Esophagus muscularis mucosa (tissue), 4 donors: ENCODE results near the gene SPACA9. TPM values are rescaled to one million over a fixed set of nuclear protein-coding genes. Genes with fewer than 3 reads are reported as not detected.

Experiments used
- DNase-seq: peaks from one replicate; pipeline ENCODE4 v3.0.0-alpha.2; 2017; ENCODE audit errors: extremely low spot score
- H3K27ac ChIP-seq, 4 donors: fragments of 200-600 bp; sonication (generic); replicated peaks in 1 of 4; 1 replicate in 3 of 4; 2 replicates in 1 of 4; pipeline ENCODE4 v1.5.1; 2016 to 2019; ENCODE audit warnings: mild to moderate bottlenecking in 1 of 4
- H3K27me3 ChIP-seq, 4 donors: fragments of 200-600 bp; sonication (generic); one replicate each; pipeline versions ENCODE4 v1.5.1 to v1.6.0; 2016 to 2019
- H3K36me3 ChIP-seq, 4 donors: fragments of 200-600 bp; sonication (generic); one replicate each; pipeline ENCODE4 v1.5.1; 2016 to 2019
- H3K4me1 ChIP-seq, 4 donors: fragments of 200-600 bp; sonication (generic); one replicate each; pipeline ENCODE4 v1.5.1; 2016 to 2019
- H3K4me3 ChIP-seq, 4 donors: fragments of 200-600 bp; sonication (generic); 1 replicate in 2 of 4; 2 replicates in 2 of 4; pipeline ENCODE4 v1.5.1; 2016 to 2019; ENCODE audit warnings: mild to moderate bottlenecking in 4 of 4, moderate library complexity in 1 of 4
- H3K9me3 ChIP-seq, 4 donors: fragments of 200-600 bp; sonication (generic); 1 replicate in 3 of 4; 2 replicates in 1 of 4; pipeline ENCODE4 v1.5.1; 2016 to 2019
- EP300 ChIP-seq: sonication (generic); formaldehyde crosslinking; IDR thresholded peaks from one replicate; pipeline ENCODE4 v1.6.1; 2017; ENCODE audit warnings: antibody characterized with exemption
- POLR2A ChIP-seq: fragments of 450-650 bp; IDR thresholded peaks from one replicate; pipeline ENCODE4 v1.6.1; 2017; ENCODE audit warnings: antibody characterized with exemption, moderate library complexity, mild to moderate bottlenecking, low read depth
- POLR2AphosphoS5 ChIP-seq, 2 donors: sonication (generic); formaldehyde crosslinking; IDR thresholded peaks; one replicate each; pipeline ENCODE4 v1.6.1; 2017; ENCODE audit warnings: antibody characterized with exemption in 2 of 2
- WGBS: methylation state at CpG from one replicate; pipeline ENCODE4 v1.1.5; 2018; 5-methylcytosine and 5-hydroxymethylcytosine counted together
- intact Hi-C: fragments of 100-400 bp; cut with DNase I; formaldehyde crosslinking; loops from one replicate; pipeline ENCODE4 v1.15.1; 2023
- total RNA-seq, 4 donors: library from RNA; depleted of rRNA; stranded (reverse); fragments of >200 nt; gene quantifications; one replicate each; pipeline versions ENCODE4 v1.1.0 to v1.2.1, GENCODE V29; 2016
- TF ChIP-seq, protein P1 (sequence below), 3 experiments: fragments of 200-600 bp in 2 of 3; fragments of 450-650 bp in 1 of 3; sonication (generic) in 2 of 3; IDR thresholded peaks; one replicate each; pipeline ENCODE4 v1.5.1; 2017 to 2019; ENCODE audit warnings: antibody characterized with exemption in 3 of 3, mild to moderate bottlenecking in 2 of 3, moderate library complexity in 1 of 3

The SPACA9 gene
- total RNA-seq, 4 donors from 2014 or later: 3.3 to 10.1 (median 5.5) TPM

DNA sequence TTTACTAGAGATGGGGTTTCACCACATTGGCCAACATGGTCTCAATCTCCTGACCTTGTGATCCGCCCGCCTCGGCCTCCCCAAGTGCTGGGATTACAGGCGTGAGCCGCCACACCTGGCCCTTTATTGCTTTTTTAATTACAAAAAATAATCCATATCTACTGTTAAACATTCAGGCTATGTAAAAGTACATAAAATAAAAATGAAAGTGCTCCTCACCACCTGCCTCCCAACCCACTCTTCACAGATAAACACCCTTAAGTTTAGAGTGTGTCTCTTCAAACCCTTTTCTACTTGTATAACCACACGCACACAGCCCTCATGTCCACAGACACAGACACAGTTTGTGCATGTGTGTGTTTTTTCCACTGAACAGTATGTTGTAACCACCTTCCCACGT, 49.0 kb downstream of the SPACA9 start:
- H3K9me3 ChIP-seq: no peaks in the 10 kb centered on the region
- no peaks in the 10 kb centered on the region for H3K4me1 ChIP-seq
- no peak overlapping the region for H3K27ac ChIP-seq
- intact Hi-C loops: no loop called here
- no peak for TF ChIP-seq EP300
- TF ChIP-seq POLR2AphosphoS5 (IDR thresholded peaks at IDR 0.05): no peak
- TF ChIP-seq, protein P1, sequence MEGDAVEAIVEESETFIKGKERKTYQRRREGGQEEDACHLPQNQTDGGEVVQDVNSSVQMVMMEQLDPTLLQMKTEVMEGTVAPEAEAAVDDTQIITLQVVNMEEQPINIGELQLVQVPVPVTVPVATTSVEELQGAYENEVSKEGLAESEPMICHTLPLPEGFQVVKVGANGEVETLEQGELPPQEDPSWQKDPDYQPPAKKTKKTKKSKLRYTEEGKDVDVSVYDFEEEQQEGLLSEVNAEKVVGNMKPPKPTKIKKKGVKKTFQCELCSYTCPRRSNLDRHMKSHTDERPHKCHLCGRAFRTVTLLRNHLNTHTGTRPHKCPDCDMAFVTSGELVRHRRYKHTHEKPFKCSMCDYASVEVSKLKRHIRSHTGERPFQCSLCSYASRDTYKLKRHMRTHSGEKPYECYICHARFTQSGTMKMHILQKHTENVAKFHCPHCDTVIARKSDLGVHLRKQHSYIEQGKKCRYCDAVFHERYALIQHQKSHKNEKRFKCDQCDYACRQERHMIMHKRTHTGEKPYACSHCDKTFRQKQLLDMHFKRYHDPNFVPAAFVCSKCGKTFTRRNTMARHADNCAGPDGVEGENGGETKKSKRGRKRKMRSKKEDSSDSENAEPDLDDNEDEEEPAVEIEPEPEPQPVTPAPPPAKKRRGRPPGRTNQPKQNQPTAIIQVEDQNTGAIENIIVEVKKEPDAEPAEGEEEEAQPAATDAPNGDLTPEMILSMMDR (IDR thresholded peaks at IDR 0.05): no peak
- no peak for TF ChIP-seq POLR2A
- peaks cover 33 to 89% (median 63%) of the 10 kb centered on the region in 4 donors for H3K36me3 ChIP-seq
- no peak for DNase-seq
- 89% methylated on average over 7 of the region's 7 CpGs for WGBS
- no peak overlapping the region for H3K4me3 ChIP-seq
- no peaks in the 10 kb centered on the region for H3K27me3 ChIP-seq

DNA sequence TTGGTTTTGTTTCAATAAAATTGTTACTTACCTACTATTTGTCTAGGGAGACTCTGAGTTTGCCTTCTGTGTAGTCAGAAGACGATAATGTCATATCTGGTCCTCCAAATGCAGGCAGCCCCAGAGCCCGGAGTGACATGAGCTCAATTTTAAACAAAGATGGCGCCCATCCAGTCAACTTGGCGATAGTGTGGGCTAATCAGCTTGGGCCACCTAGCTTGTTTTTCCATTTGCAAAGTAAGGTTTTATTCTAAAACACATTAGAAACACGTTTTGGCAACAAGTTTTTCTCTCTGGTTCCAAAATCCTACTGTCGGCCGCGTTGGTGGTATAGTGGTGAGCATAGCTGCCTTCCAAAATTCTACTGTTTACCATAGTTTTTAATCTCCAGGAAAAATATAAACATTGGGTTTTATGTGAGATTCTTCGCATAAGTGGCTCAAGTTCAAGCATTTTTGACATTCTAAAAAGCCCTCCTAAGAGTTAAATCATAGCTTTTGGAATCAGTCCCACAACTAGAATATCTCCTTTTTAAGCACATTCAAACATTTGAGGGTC, 52.6 kb downstream of the SPACA9 start:
- no peaks in the 10 kb centered on the region for H3K27me3 ChIP-seq
- H3K4me3 ChIP-seq: no peak overlapping the region
- peaks cover 0 to 7% (median 0%) of the 10 kb centered on the region in 4 donors for H3K4me1 ChIP-seq
- no peaks in the 10 kb centered on the region for H3K9me3 ChIP-seq
- WGBS: 89% methylated on average over 9 of the region's 9 CpGs
- H3K36me3 ChIP-seq: peaks cover 16 to 73% (median 47%) of the 10 kb centered on the region in 4 donors
- TF ChIP-seq, protein P1 (IDR thresholded peaks at IDR 0.05): no peak
- no peak for TF ChIP-seq POLR2AphosphoS5 (IDR thresholded peaks at IDR 0.05)
- TF ChIP-seq EP300: no peak
- no peak for TF ChIP-seq POLR2A
- DNase-seq: no peak
- intact Hi-C loops: no loop called here
- no peak overlapping the region for H3K27ac ChIP-seq

DNA sequence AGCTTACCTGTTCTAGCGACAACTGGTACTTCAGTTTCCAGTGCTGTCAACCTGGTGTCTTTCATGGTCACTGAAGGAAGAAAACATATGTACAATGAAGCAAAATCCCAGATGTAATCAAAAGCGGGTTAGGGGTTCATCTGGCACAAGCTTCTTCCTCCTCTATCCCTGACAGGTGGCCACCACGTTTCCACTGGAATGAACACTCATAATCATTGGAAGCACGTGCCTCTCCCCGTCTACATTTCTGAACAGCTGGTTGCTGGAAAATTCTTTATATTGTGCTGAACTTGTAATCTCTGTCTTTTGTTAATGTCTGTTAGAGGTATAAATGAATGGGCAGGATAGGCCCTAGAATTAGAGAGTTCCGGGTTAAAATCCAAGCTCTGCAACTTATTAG, 56.3 kb downstream of the SPACA9 start:
- peaks cover 0 to 36% (median 18%) of the 10 kb centered on the region in 4 donors for H3K36me3 ChIP-seq
- no peaks in the 10 kb centered on the region for H3K9me3 ChIP-seq
- no peaks in the 10 kb centered on the region for H3K27me3 ChIP-seq
- peaks cover 0 to 7% (median 0%) of the 10 kb centered on the region in 4 donors for H3K4me1 ChIP-seq
- no peak for TF ChIP-seq POLR2A
- TF ChIP-seq, protein P1 (IDR thresholded peaks at IDR 0.05): no peak
- TF ChIP-seq EP300: no peak
- TF ChIP-seq POLR2AphosphoS5 (IDR thresholded peaks at IDR 0.05): no peak
- intact Hi-C loops: no loop called here
- H3K4me3 ChIP-seq: no peak overlapping the region
- 91% methylated on average over 6 of the region's 6 CpGs for WGBS
- DNase-seq: no peak
- H3K27ac ChIP-seq: no peak overlapping the region

DNA sequence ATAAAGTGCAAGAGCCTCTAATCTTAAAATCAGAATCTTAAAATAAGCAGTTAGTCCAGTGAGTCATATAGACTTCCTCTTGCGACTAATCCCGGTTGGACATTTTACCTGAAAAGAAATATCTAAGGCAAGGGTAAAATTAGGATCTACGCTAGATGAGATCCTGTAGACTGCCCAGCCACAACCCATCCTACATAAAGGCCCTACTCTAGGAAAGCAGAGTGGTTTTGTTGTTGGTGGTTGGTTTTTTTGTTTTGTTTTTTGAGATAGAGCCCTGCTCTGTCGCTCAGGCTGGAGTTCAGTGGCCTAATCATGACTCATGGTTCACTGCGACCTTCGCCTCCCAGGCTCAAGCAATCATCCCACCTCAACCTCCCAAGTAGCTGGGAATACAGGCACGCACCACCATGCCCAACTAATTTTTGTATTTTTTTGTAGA, 58.8 kb downstream of the SPACA9 start:
- H3K27ac ChIP-seq: no peak overlapping the region
- H3K4me1 ChIP-seq: peaks cover 2 to 15% (median 10%) of the 10 kb centered on the region in 4 donors
- H3K27me3 ChIP-seq: no peaks in the 10 kb centered on the region
- H3K36me3 ChIP-seq: peaks cover 0 to 22% (median 15%) of the 10 kb centered on the region in 4 donors
- no peaks in the 10 kb centered on the region for H3K9me3 ChIP-seq
- DNase-seq: no peak
- WGBS: 89% methylated on average over 7 of the region's 7 CpGs
- H3K4me3 ChIP-seq: no peak overlapping the region
- TF ChIP-seq EP300 (no peak), POLR2A (no peak), POLR2AphosphoS5 (IDR thresholded peaks at IDR 0.05) (no peak)
- TF ChIP-seq, protein P1 (IDR thresholded peaks at IDR 0.05): no peak
- intact Hi-C loops: no loop called here

DNA sequence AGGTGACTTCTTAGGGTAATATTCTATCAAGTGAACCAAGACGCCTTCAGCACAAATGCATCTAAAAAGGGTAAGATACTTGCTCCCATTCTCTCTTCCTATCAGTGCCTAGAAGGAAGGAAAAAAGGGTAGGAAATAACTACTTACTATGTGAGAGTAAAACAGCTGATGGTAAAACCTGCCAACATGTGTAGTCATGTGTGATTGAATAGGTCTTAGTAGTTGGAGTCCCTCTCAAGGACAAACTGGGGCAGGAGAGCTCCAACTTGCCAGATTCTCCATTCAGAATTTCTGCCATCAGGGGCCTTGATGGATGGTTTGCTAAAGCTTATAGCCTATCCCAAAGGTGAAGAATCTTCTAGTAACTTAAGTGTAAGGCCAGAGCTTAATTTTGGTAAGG, 60.5 kb downstream of the SPACA9 start:
- intact Hi-C loops: no loop called here
- H3K9me3 ChIP-seq: no peaks in the 10 kb centered on the region
- WGBS: 81% methylated on average over 1 of the region's 1 CpG

More for the DNA sequence above, 60.5 kb downstream of the SPACA9 start:
- Histone ChIP-seq H3K27me3 (no peaks in the 10 kb centered on the region), H3K4me1 (peaks cover 17 to 31% (median 24%) of the 10 kb centered on the region in 4 donors), H3K27ac (no peak overlapping the region), H3K36me3 (peaks cover 0 to 9% (median 7%) of the 10 kb centered on the region in 4 donors), H3K4me3 (no peak overlapping the region)
- no peak for DNase-seq
- TF ChIP-seq POLR2A (no peak), EP300 (no peak), POLR2AphosphoS5 (IDR thresholded peaks at IDR 0.05) (no peak)
- TF ChIP-seq, protein P1 (IDR thresholded peaks at IDR 0.05): no peak
